GM13976 (cell line): Measurements from ENCODE around the gene RPS16.

Source experiments
- DNase-seq: peaks from one replicate; pipeline ENCODE4 v3.0.0; 2012; ENCODE audit warnings: low spot score
- CTCF ChIP-seq: IDR thresholded peaks from 2 replicates; pipeline ENCODE4 v1.5.1; 2012; ENCODE audit warnings: borderline replicate concordance, mild to moderate bottlenecking; ENCODE audit not compliant: insufficient read depth; ENCODE audit errors: extremely low read depth, missing control alignments, control extremely low read depth
- in situ Hi-C: fragments of 300-500 bp; cut with MboI; formaldehyde crosslinking; loops from one replicate; pipeline ENCODE4 v1.12.0; 2022; ENCODE audit warnings: low sequenced_read_pairs, mixed read lengths, inconsistent platforms; ENCODE audit not compliant: unreplicated experiment

RPS16 gene

GRCh38 chr19:39434123-39435076 is 1.3 kb downstream of the RPS16 start:
- TF ChIP-seq CTCF = no peak
- in situ Hi-C loops = no loop called here
- no peak for DNase-seq

- in situ Hi-C loops = no loop called here
- DNase-seq = no peak
- no peak for TF ChIP-seq CTCF
These were observed 2.2 kb downstream of the RPS16 start for GRCh38 chr19:39433480-39434079.

GRCh38 chr19:39432677-39433025 is 3.1 kb downstream of the RPS16 start:
- in situ Hi-C loops = no loop called here
- TF ChIP-seq CTCF = no peak
- DNase-seq = no peak

- peak; percentile 68 for DNase-seq
- in situ Hi-C loops = no loop called here
- no peak for TF ChIP-seq CTCF
These were observed 4.8 kb downstream of the RPS16 start for GRCh38 chr19:39430675-39431593.

- no peak for DNase-seq
- no peak for TF ChIP-seq CTCF
- in situ Hi-C loops = no loop called here
These were observed 7.3 kb downstream of the RPS16 start for GRCh38 chr19:39428283-39429112.
